B cell (primary cell): Measurements from ENCODE around the gene PSME3IP1. TPM values are rescaled to one million over a fixed set of nuclear protein-coding genes. Genes with fewer than 3 reads are reported as not detected.

Source experiments
- ATAC-seq: fragments of 200-7000 bp; cut with Tn5 transposase; one replicate; pipeline ENCODE4 v1.10.0; 2021; ENCODE audit warnings: low read depth, mild to moderate bottlenecking, moderate number of reproducible peaks, moderate library complexity
- CTCF ChIA-PET: fragments of 350-600 bp; sonication (Branson Sonifier 250); formaldehyde crosslinking; loops from one replicate; lab custom pipeline; 2021; ENCODE audit warnings: antibody characterized with exemption, inconsistent platforms; lab: Charles Lee
- POLR2A ChIA-PET: fragments of 350-600 bp; sonication (Branson Sonifier 250); formaldehyde crosslinking; loops from one replicate; lab custom pipeline; 2021; ENCODE audit warnings: antibody characterized with exemption; lab: Charles Lee
- DNase-seq: peaks from one replicate; pipeline ENCODE4 v3.0.0; 2013
- H2AFZ ChIP-seq: 2 replicates; pipeline ENCODE4 v1.6.1; 2012; ENCODE audit warnings: mild to moderate bottlenecking, low read depth, low read length; ENCODE audit not compliant: insufficient read depth, poor library complexity, severe bottlenecking
- H3K27ac ChIP-seq, 2 donors: 1 replicate in 1 of 2; 2 replicates in 1 of 2; pipeline ENCODE4 v1.5.1; 2012 to 2013; ENCODE audit warnings: low read length in 2 of 2, mild to moderate bottlenecking in 2 of 2, moderate library complexity in 1 of 2
- H3K27me3 ChIP-seq, 4 experiments: fragments of 200-600 bp in 1 of 4; sonication (generic) in 1 of 4; replicated peaks in 1 of 4; 1 replicate in 2 of 4; 2 replicates in 2 of 4; pipeline versions ENCODE4 v1.6.1 to v1.7.0; 2013 to 2016; ENCODE audit warnings: low read length in 3 of 4, mild to moderate bottlenecking in 2 of 4, mixed read lengths in 1 of 4, moderate library complexity in 1 of 4; ENCODE audit not compliant: insufficient read depth in 4 of 4, control insufficient read depth in 3 of 4; ENCODE audit errors: control extremely low read depth in 1 of 4
- H3K36me3 ChIP-seq, 2 experiments: replicated peaks in 1 of 2; 1 replicate in 1 of 2; 2 replicates in 1 of 2; pipeline versions ENCODE4 v1.6.1 to v1.7.1; 2013; ENCODE audit warnings: low read length in 1 of 2; ENCODE audit not compliant: insufficient read depth in 2 of 2, control insufficient read depth in 1 of 2; ENCODE audit errors: control extremely low read depth in 1 of 2, extremely low read depth in 1 of 2
- H3K4me1 ChIP-seq, 2 donors: fragments of 200-600 bp in 1 of 2; sonication (generic) in 1 of 2; 1 replicate in 1 of 2; 2 replicates in 1 of 2; pipeline versions ENCODE4 v1.5.1 to v1.6.1; 2013 to 2017; ENCODE audit warnings: low read length in 2 of 2; ENCODE audit not compliant: control insufficient read depth in 2 of 2, insufficient read depth in 2 of 2
- H3K4me2 ChIP-seq: replicated peaks from 2 replicates; pipeline ENCODE3; 2012; ENCODE audit warnings: mild to moderate bottlenecking, low read depth, low read length; ENCODE audit not compliant: poor library complexity, severe bottlenecking
- H3K4me3 ChIP-seq, 5 experiments: fragments of 200-600 bp in 1 of 5; sonication (generic) in 1 of 5; 1 replicate in 3 of 5; 2 replicates in 2 of 5; pipeline versions ENCODE4 v1.5.1 to v1.7.0; 2011 to 2016; ENCODE audit warnings: low read length in 4 of 5, mild to moderate bottlenecking in 4 of 5, low read depth in 2 of 5, control low read depth in 1 of 5, moderate library complexity in 1 of 5; ENCODE audit not compliant: insufficient read depth in 1 of 5; ENCODE audit errors: control extremely low read depth in 1 of 5, extremely low read depth in 1 of 5
- H3K79me2 ChIP-seq: fragments of 200-600 bp; sonication (generic); one replicate; pipeline ENCODE4 v1.6.0; 2016; ENCODE audit warnings: low read length; ENCODE audit not compliant: control insufficient read depth, insufficient read depth
- H3K9ac ChIP-seq: fragments of 200-600 bp; sonication (generic); 2 replicates; pipeline ENCODE4 v1.6.1; 2017; ENCODE audit warnings: mild to moderate bottlenecking, low read length, moderate library complexity
- H3K9me3 ChIP-seq, 3 donors: one replicate each; pipeline versions ENCODE4 v1.6.1 to v1.7.1; 2013; ENCODE audit warnings: low read length in 2 of 3; ENCODE audit not compliant: control insufficient read depth in 2 of 3, insufficient read depth in 1 of 3; ENCODE audit errors: control extremely low read depth in 1 of 3
- H4K20me1 ChIP-seq: 2 replicates; pipeline ENCODE4 v1.6.0; 2012; ENCODE audit warnings: mild to moderate bottlenecking, low read length; ENCODE audit not compliant: insufficient read depth, control insufficient read depth, poor library complexity, severe bottlenecking
- H3K27ac Mint-ChIP-seq: one replicate; pipeline ENCODE4 v1.8.0; 2021; ENCODE audit warnings: mixed read lengths
- H3K27me3 Mint-ChIP-seq: one replicate; pipeline ENCODE4 v1.8.0; 2021; ENCODE audit warnings: mixed read lengths
- H3K4me1 Mint-ChIP-seq: one replicate; pipeline ENCODE4 v1.8.0; 2021; ENCODE audit warnings: mixed read lengths
- H3K4me3 Mint-ChIP-seq: one replicate; pipeline ENCODE4 v1.8.0; 2021; ENCODE audit warnings: mixed read lengths
- H3K9me3 Mint-ChIP-seq: one replicate; pipeline ENCODE4 v1.8.0; 2022; ENCODE audit warnings: mixed read lengths; ENCODE audit not compliant: insufficient read depth
- CTCF ChIP-seq: fragments of 200-600 bp; IDR thresholded peaks from one replicate; pipeline ENCODE4 v1.8.0; 2022; ENCODE audit warnings: antibody characterized with exemption, mild to moderate bottlenecking
- EZH2 ChIP-seq: IDR thresholded peaks from 2 replicates; pipeline ENCODE4 v1.6.1; 2012; ENCODE audit warnings: borderline replicate concordance, low read depth, mild to moderate bottlenecking, moderate library complexity, low read length; ENCODE audit not compliant: insufficient read depth, poor library complexity, severe bottlenecking
- WGBS: methylation state at CpG from one replicate; pipeline ENCODE4 v1.1.5; 2013; ENCODE audit warnings: missing lambda C conversion rate; ENCODE audit not compliant: insufficient coverage; 5-methylcytosine and 5-hydroxymethylcytosine counted together
- intact Hi-C: fragments of 100-400 bp; cut with micrococcal nuclease; formaldehyde crosslinking; loops from one replicate; pipeline ENCODE4 v1.10.0; 2022
- polyA plus RNA-seq: library from polyadenylated mRNA; depleted of rRNA; stranded (reverse); fragments of >200 nt; gene quantifications from 2 replicates; pipeline ENCODE4 v1.2.3, GENCODE V29; 2012
- total RNA-seq, 2 donors: library from RNA; stranded (reverse); fragments of 120-200 nt in 1 of 2; gene quantifications; 1 replicate in 1 of 2; 2 replicates in 1 of 2; pipeline versions ENCODE4 v1.2.3 to v1.2.4, GENCODE V29; 2013 to 2022

PSME3IP1 gene
- total and polyA plus RNA-seq, 2 donors (not counting 1 experiment from before 2014, with no cell fraction given), result 125 to 166 TPM

- H3K27ac Mint-ChIP-seq, result no peak overlapping the region
These were observed 54.4 kb downstream of the PSME3IP1 start for GRCh38 chr16:57131351-57131970.

More at GRCh38 chr16:57131351-57131970, 54.4 kb downstream of the PSME3IP1 start:
- Histone ChIP-seq H3K9ac (no peak overlapping the region), H3K36me3 (no peaks in the 10 kb centered on the region), H3K4me1 (peaks cover 27 to 38% of the 10 kb centered on the region in 2 donors), H4K20me1 (no peaks in the 10 kb centered on the region), H3K9me3 (no peaks in the 10 kb centered on the region), H3K79me2 (no peaks in the 10 kb centered on the region), H2AFZ (no peak overlapping the region), H3K27ac (no peak overlapping the region), H3K4me3 (no peak overlapping the region), H3K27me3 (no peaks in the 10 kb centered on the region), H3K4me2 (no peak overlapping the region)
- ATAC-seq (no peak), DNase-seq (no peak)
- POLR2A ChIA-PET, result interaction anchor here (0.8 kb wide), 1 partner anchor 10 kb away, joined by 3 read pairs; no protein-coding TSS in a partner anchor
- Mint-ChIP-seq H3K9me3 (no peaks in the 10 kb centered on the region), H3K4me1 (peaks cover 39% of the 10 kb centered on the region), H3K27me3 (no peaks in the 10 kb centered on the region), H3K4me3 (no peak overlapping the region)
- 88% methylated on average over 16 of the region's 17 CpGs for WGBS
- CTCF ChIA-PET, result no interaction called here
- intact Hi-C loops, result no loop called here
- TF ChIP-seq CTCF (no peak), EZH2 (no peak)
